IMR-90 (cell line): ENCODE results near the gene RASSF7. TPM values are rescaled to one million over a fixed set of nuclear protein-coding genes. Genes with fewer than 3 reads are reported as not detected.

Source experiments
- ATAC-seq: fragments of 200-7000 bp; cut with Tn5 transposase; 2 replicates; pipeline ENCODE4 v1.9.1; 2020; ENCODE audit warnings: low read depth, mild to moderate bottlenecking, moderate library complexity
- BruUV-seq: library from RNA; stranded (reverse); fragments of 400-500 nt; replicated peaks from 2 replicates; lab custom pipeline; 2021; lab: Mats Ljungman, UMichigan
- CTCF ChIA-PET: fragments of 300-600 bp; formaldehyde crosslinking; extraction: SDS; loops from one replicate; lab custom pipeline; 2021; ENCODE audit warnings: antibody characterized with exemption; lab: Yijun Ruan, JAX
- POLR2A ChIA-PET: fragments of 300-600 bp; sonication (Branson Sonifier 250); formaldehyde crosslinking; loops from one replicate; lab custom pipeline; 2022; ENCODE audit warnings: antibody characterized with exemption; ENCODE audit not compliant: unreplicated experiment; lab: Charles Lee
- DNase-seq: peaks from one replicate; pipeline ENCODE4 v3.0.0; 2013
- H2AFZ ChIP-seq: replicated peaks from 2 replicates; pipeline ENCODE3; 2013; ENCODE audit warnings: low read length, mild to moderate bottlenecking; ENCODE audit not compliant: poor library complexity
- H2AK5ac ChIP-seq: 2 replicates; pipeline ENCODE4 v1.6.1; 2013; ENCODE audit warnings: low read depth, low read length, inconsistent platforms
- H2AK9ac ChIP-seq: replicated peaks from 2 replicates; pipeline ENCODE3; 2013; ENCODE audit warnings: mild to moderate bottlenecking, low read depth, low read length, moderate library complexity; ENCODE audit not compliant: poor library complexity
- H2BK120ac ChIP-seq: 2 replicates; pipeline ENCODE4 v1.6.1; 2013; ENCODE audit warnings: low read depth, low read length, inconsistent platforms
- H2BK15ac ChIP-seq: 3 replicates; pipeline ENCODE4 v1.6.1; 2013; ENCODE audit warnings: low read depth, low read length, inconsistent platforms
- H2BK20ac ChIP-seq: 2 replicates; pipeline ENCODE4 v1.6.1; 2013; ENCODE audit warnings: low read depth, mild to moderate bottlenecking, inconsistent platforms, low read length, moderate library complexity
- H2BK5ac ChIP-seq: 2 replicates; pipeline ENCODE4 v1.6.1; 2013; ENCODE audit warnings: mild to moderate bottlenecking, low read depth, low read length, inconsistent platforms; ENCODE audit not compliant: poor library complexity, severe bottlenecking
- H3K14ac ChIP-seq: replicated peaks from 2 replicates; pipeline ENCODE4 v1.6.1; 2013; ENCODE audit warnings: low read depth, low read length, inconsistent platforms
- H3K18ac ChIP-seq: 2 replicates; pipeline ENCODE4 v1.6.1; 2013; ENCODE audit warnings: low read depth, low read length, control low read depth
- H3K23ac ChIP-seq: 2 replicates; pipeline ENCODE4 v1.6.1; 2013; ENCODE audit warnings: low read depth, low read length, inconsistent platforms
- H3K27ac ChIP-seq: 2 replicates; pipeline ENCODE4 v1.5.1; 2013; ENCODE audit warnings: mild to moderate bottlenecking, control low read depth, low read length; ENCODE audit not compliant: insufficient read depth
- H3K27me3 ChIP-seq: 2 replicates; pipeline ENCODE4 v1.6.1; 2013; ENCODE audit warnings: low read length; ENCODE audit not compliant: control insufficient read depth, insufficient read depth
- H3K36me3 ChIP-seq: 2 replicates; pipeline ENCODE4 v1.6.1; 2013; ENCODE audit warnings: low read length, mixed read lengths; ENCODE audit not compliant: control insufficient read depth, insufficient read depth
- H3K4ac ChIP-seq: 2 replicates; pipeline ENCODE4 v1.6.1; 2013; ENCODE audit warnings: low read depth, low read length, inconsistent platforms
- H3K4me1 ChIP-seq: 2 replicates; pipeline ENCODE4 v1.6.1; 2013; ENCODE audit warnings: low read length, mixed read lengths; ENCODE audit not compliant: control insufficient read depth, insufficient read depth
- H3K4me2 ChIP-seq: 2 replicates; pipeline ENCODE4 v1.6.1; 2013; ENCODE audit warnings: low read depth, mild to moderate bottlenecking, control low read depth, low read length, moderate library complexity
- H3K4me3 ChIP-seq: 2 replicates; pipeline ENCODE4 v1.5.1; 2013; ENCODE audit warnings: low read depth, mild to moderate bottlenecking, control low read depth, low read length, moderate library complexity; ENCODE audit not compliant: insufficient read depth
- H3K56ac ChIP-seq: 2 replicates; pipeline ENCODE4 v1.6.1; 2013; ENCODE audit warnings: low read length, inconsistent platforms; ENCODE audit not compliant: insufficient read depth; ENCODE audit errors: extremely low read depth
- H3K79me1 ChIP-seq, 2 experiments: 2 replicates each; pipeline ENCODE4 v1.6.1; 2013; ENCODE audit warnings: low read length in 2 of 2, inconsistent platforms in 1 of 2, low read depth in 1 of 2
- H3K9ac ChIP-seq: 2 replicates; pipeline ENCODE4 v1.6.1; 2013; ENCODE audit warnings: low read depth, low read length, control low read depth
- H3K9me1 ChIP-seq: 2 replicates; pipeline ENCODE4 v1.6.1; 2013; ENCODE audit warnings: low read length, inconsistent platforms; ENCODE audit not compliant: insufficient read depth
- H3K9me3 ChIP-seq: 2 replicates; pipeline ENCODE4 v1.6.1; 2013; ENCODE audit warnings: low read length; ENCODE audit not compliant: control insufficient read depth, insufficient read depth
- H4K20me1 ChIP-seq: 2 replicates; pipeline ENCODE4 v1.6.1; 2013; ENCODE audit warnings: low read length, inconsistent platforms; ENCODE audit not compliant: insufficient read depth
- H4K5ac ChIP-seq: 2 replicates; pipeline ENCODE4 v1.6.1; 2013; ENCODE audit warnings: mild to moderate bottlenecking, low read depth, low read length, control low read depth
- H4K8ac ChIP-seq, 2 experiments: 2 replicates each; pipeline ENCODE4 v1.6.1; 2013; ENCODE audit warnings: low read depth in 2 of 2, low read length in 2 of 2, control low read depth in 1 of 2, inconsistent platforms in 1 of 2
- H4K91ac ChIP-seq: 2 replicates; pipeline ENCODE4 v1.6.1; 2013; ENCODE audit warnings: low read depth, low read length, inconsistent platforms; ENCODE audit not compliant: insufficient read depth
- CEBPB ChIP-seq: IDR thresholded peaks from 2 replicates; pipeline ENCODE4 v1.6.1; 2012; ENCODE audit warnings: low read depth, low read length, improper control_type of control experiment
- CHD1 ChIP-seq: IDR thresholded peaks from 2 replicates; pipeline ENCODE4 v1.6.1; 2012; ENCODE audit warnings: low read depth, low read length, improper control_type of control experiment
- ELK1 ChIP-seq: fragments of 150-350 bp; IDR thresholded peaks from 2 replicates; pipeline ENCODE4 v1.6.1; 2016; ENCODE audit warnings: low read depth, mild to moderate bottlenecking, low read length, moderate library complexity, borderline replicate concordance
- MAFK ChIP-seq: IDR thresholded peaks from 2 replicates; pipeline ENCODE4 v1.6.1; 2012; ENCODE audit warnings: low read depth, low read length, improper control_type of control experiment
- MAZ ChIP-seq: IDR thresholded peaks from 2 replicates; pipeline ENCODE4 v1.6.1; 2012; ENCODE audit warnings: low read depth, mild to moderate bottlenecking, low read length, improper control_type of control experiment, moderate library complexity, borderline replicate concordance
- NFE2L2 ChIP-seq: fragments of 150-350 bp; IDR thresholded peaks from 2 replicates; pipeline ENCODE4 v1.6.1; 2016; ENCODE audit warnings: low read depth, mild to moderate bottlenecking, low read length
- RAD21 ChIP-seq: IDR thresholded peaks from 2 replicates; pipeline ENCODE4 v1.6.1; 2012; ENCODE audit warnings: low read length, improper control_type of control experiment
- RFX5 ChIP-seq: IDR thresholded peaks from 2 replicates; pipeline ENCODE4 v1.8.0; 2012; ENCODE audit warnings: low read depth, mild to moderate bottlenecking, low read length, moderate library complexity
- SMC3 ChIP-seq: fragments of 150-350 bp; IDR thresholded peaks from 2 replicates; pipeline ENCODE4 v1.6.1; 2016; ENCODE audit warnings: low read depth, mild to moderate bottlenecking, antibody characterized with exemption, low read length, moderate library complexity
- WGBS, 2 experiments: methylation state at CpG; one replicate each; pipeline versions ENCODE4 v1.1.5 to v1.1.7; 2013; ENCODE audit warnings: missing lambda C conversion rate in 2 of 2; ENCODE audit not compliant: insufficient read length in 1 of 2; ENCODE audit errors: extremely low coverage in 2 of 2; 5-methylcytosine and 5-hydroxymethylcytosine counted together
- dilution Hi-C: fragments of 300-500 bp; cut with HindIII; formaldehyde crosslinking; loops from one replicate; pipeline ENCODE4 v1.14.3; 2018; ENCODE audit warnings: low sequenced_read_pairs; ENCODE audit not compliant: unreplicated experiment
- in situ Hi-C: fragments of 300-500 bp; cut with MboI; formaldehyde crosslinking; loops from 3 replicates; pipeline ENCODE4 v1.14.3; 2019; ENCODE audit warnings: low sequenced_read_pairs, inconsistent platforms, mixed read lengths
- intact Hi-C: fragments of 100-400 bp; cut with micrococcal nuclease; formaldehyde crosslinking; loops from 2 replicates; pipeline ENCODE4 v1.10.0; 2022
- polyA plus RNA-seq, 3 experiments: library from polyadenylated mRNA; depleted of rRNA; stranded (reverse); fragments of >200 nt; gene quantifications; 2 replicates each; pipeline ENCODE4 v1.2.3, GENCODE V29; 2012; ENCODE audit warnings: low replicate concordance in 1 of 3
- total RNA-seq: library from RNA; depleted of rRNA; stranded (reverse); fragments of >200 nt; gene quantifications from 2 replicates; pipeline ENCODE4 v1.2.3, GENCODE V29; 2012
- TF ChIP-seq, protein P1 (sequence below): conservative IDR thresholded peaks from 2 replicates; pipeline ENCODE4 v1.5.1; 2012; ENCODE audit warnings: mild to moderate bottlenecking, low read depth, low read length, improper control_type of control experiment

RASSF7 gene
- total and polyA plus RNA-seq, 2 of the 4 experiments (the other 2 are of a cell fraction), result 6.8 to 18.5 TPM

- Histone ChIP-seq H3K56ac (no peak overlapping the region), H3K4me1 (no peaks in the 10 kb centered on the region), H3K9ac (no peak overlapping the region), H4K5ac (no peak overlapping the region), H4K8ac (no peak overlapping the region), H2BK15ac (no peak overlapping the region), H3K27ac (no peak overlapping the region), H2BK120ac (no peak overlapping the region), H3K4ac (no peak overlapping the region), H2AK5ac (no peak overlapping the region), H2AK9ac (no peak overlapping the region), H3K4me3 (no peak overlapping the region), H3K4me2 (no peak overlapping the region), H3K9me3 (no peaks in the 10 kb centered on the region), H3K79me1 (no peaks in the 10 kb centered on the region), H2AFZ (peak overlapping the region; percentile 56), H3K23ac (no peak overlapping the region), H2BK5ac (no peak overlapping the region), H3K18ac (no peak overlapping the region), H2BK20ac (no peak overlapping the region), H3K9me1 (no peaks in the 10 kb centered on the region), H3K14ac (no peak overlapping the region), H4K20me1 (no peaks in the 10 kb centered on the region), H3K36me3 (peaks cover 2% of the 10 kb centered on the region; the same call in 1 of the 2 replicates), H3K27me3 (peaks cover 10% of the 10 kb centered on the region; the same call in 1 of the 2 replicates), H4K91ac (no peak overlapping the region)
- TF ChIP-seq RAD21, result no peak
- TF ChIP-seq NFE2L2, result no peak
- TF ChIP-seq, protein P1, sequence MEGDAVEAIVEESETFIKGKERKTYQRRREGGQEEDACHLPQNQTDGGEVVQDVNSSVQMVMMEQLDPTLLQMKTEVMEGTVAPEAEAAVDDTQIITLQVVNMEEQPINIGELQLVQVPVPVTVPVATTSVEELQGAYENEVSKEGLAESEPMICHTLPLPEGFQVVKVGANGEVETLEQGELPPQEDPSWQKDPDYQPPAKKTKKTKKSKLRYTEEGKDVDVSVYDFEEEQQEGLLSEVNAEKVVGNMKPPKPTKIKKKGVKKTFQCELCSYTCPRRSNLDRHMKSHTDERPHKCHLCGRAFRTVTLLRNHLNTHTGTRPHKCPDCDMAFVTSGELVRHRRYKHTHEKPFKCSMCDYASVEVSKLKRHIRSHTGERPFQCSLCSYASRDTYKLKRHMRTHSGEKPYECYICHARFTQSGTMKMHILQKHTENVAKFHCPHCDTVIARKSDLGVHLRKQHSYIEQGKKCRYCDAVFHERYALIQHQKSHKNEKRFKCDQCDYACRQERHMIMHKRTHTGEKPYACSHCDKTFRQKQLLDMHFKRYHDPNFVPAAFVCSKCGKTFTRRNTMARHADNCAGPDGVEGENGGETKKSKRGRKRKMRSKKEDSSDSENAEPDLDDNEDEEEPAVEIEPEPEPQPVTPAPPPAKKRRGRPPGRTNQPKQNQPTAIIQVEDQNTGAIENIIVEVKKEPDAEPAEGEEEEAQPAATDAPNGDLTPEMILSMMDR, result no peak
- no peak for TF ChIP-seq ELK1
- no peak for TF ChIP-seq CEBPB
- TF ChIP-seq SMC3, result no peak
- TF ChIP-seq MAFK, result no peak
- no peak for TF ChIP-seq RFX5
- no peak for TF ChIP-seq MAZ
- TF ChIP-seq CHD1, result no peak
- no peak for DNase-seq
- no TSS peak for BruUV-seq
- CTCF ChIA-PET, result no interaction called here
- WGBS, 2 experiments, result 81% methylated on average over 22 of the region's 32 CpGs; no CpG with 5 or more reads in 1 of the 2 experiments
- peak; percentile 11; the same call in 1 of the 2 replicates for ATAC-seq
- intact Hi-C loops, result no loop called here
- in situ Hi-C loops, result no loop called here
- POLR2A ChIA-PET, result no interaction called here
- dilution Hi-C loops, result no loop called here
Measured at GRCh38 chr11:548700-549603, 11.8 kb upstream of the RASSF7 start.
